ENCODE data around the gene SHISA9. TPM values are rescaled to one million over a fixed set of nuclear protein-coding genes. Genes with fewer than 3 reads are reported as not detected.

The SHISA9 gene
- total RNA-seq, 3 donors from 2014 or later = 0.08 to 0.20 (median 0.13) TPM

DNA sequence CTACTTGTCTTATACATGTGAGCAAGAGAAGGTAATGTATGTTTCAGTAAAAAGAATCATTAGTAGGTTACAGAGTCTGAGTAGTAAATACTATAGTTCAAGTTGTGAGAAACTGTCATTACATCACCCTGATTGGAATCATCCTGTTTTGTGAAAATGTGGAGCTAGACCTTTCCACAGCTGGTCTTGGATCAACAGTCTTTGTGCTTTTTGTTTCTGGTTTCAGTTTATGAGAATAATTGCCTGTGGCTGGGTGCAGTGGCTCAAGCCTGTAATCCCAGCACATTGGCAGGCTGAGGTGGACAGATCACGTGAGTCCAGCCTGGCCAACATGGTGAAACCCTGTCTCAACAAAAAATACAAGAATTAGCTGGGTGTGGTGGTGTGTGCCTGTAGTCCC, 19.7 kb upstream of the SHISA9 start:
- Mint-ChIP-seq H3K27me3 (ENCODE audit: low read depth) (peaks cover 13% of the 10 kb centered on the region), H3K4me1 (ENCODE audit: low read depth) (no peaks in the 10 kb centered on the region)
- ATAC-seq = no peak

DNA sequence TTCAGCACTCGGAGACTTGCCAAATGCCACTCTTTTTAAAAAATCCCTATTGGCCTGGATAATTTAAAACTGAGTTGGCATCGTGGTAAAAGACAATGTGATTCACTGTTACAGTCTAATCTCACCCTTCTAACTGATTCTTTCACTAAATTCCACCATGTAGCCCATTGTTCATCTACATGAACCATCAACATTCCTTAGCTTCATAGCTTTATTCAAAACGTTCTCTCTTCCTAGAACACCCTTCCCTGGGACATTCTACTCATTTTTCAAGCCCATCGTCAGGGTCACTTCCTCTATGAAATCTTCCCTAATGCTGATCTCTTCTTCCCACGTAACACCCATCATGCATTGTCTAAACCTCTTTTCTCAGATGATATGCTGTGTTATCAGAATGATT, 15.7 kb upstream of the SHISA9 start:
- Mint-ChIP-seq H3K27me3 (ENCODE audit: low read depth) (peaks cover 5% of the 10 kb centered on the region), H3K9me3 (no peaks in the 10 kb centered on the region), H3K4me3 (no peak overlapping the region), H3K4me1 (ENCODE audit: low read depth) (no peaks in the 10 kb centered on the region), H3K36me3 (ENCODE audit: insufficient read depth) (no peaks in the 10 kb centered on the region)
- ATAC-seq (no peak), DNase-seq (no peak)

More for the DNA sequence above, 19.7 kb upstream of the SHISA9 start:
- Mint-ChIP-seq H3K36me3 (ENCODE audit: insufficient read depth) (no peaks in the 10 kb centered on the region), H3K4me3 (no peak overlapping the region), H3K9me3 (no peaks in the 10 kb centered on the region)
- no peak for DNase-seq

DNA sequence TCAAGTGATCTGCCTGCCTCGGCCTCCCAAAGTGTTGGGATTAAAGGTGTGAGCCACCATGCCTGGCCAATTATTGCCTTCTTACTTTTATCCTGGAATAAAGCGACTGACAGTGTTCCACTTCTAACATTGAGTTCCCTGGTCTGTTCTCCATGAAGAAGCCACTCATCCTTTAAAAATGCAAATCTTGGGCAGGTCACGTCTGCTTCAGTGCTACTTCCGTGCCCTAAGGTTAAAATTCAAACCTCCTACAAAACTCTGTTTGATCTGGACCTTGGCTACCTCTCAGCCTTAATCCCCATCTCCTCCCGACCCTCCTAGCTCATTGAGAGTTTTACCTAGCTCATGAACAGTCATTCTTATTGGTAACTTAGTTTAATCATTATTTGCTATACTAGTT, 9.6 kb upstream of the SHISA9 start:
- Mint-ChIP-seq H3K4me3 (no peak overlapping the region), H3K36me3 (ENCODE audit: insufficient read depth) (no peaks in the 10 kb centered on the region), H3K4me1 (ENCODE audit: low read depth) (no peaks in the 10 kb centered on the region), H3K9me3 (no peaks in the 10 kb centered on the region), H3K27me3 (ENCODE audit: low read depth) (peaks cover 15% of the 10 kb centered on the region)
- no peak for ATAC-seq
- no peak for DNase-seq

DNA sequence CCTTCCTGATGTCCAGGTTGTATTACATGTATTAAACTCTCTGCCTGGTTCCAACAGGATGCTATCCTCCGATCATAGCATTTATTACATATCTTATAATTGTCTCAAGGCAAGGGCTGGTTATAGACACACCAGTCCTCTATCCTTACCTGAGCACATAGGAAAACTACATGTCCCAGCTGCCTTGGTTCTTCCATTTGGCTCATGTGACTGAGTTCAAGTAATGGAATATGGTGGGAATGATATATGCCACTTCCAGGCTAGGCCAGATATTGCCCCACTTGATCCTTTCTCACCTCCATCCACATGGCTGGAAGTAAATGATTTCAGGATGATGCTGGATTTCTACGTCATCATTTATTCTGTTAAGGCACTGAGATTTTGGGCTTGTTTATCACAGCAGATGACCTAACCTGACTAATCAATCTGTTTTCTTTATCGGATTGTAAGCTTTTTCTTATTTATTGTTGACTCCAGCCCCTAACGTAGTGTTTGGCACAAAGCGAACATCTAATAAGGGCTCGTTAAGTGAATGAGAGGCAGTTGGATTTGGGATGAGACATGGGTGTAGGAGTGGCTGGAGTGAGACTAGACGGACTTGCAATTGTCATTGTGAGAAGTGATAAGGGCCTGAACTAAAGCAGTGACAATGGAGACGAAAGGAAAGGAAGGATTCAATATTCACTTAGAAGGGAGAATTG, 8.2 kb upstream of the SHISA9 start:
- peaks cover 14% of the 10 kb centered on the region for H3K27me3 Mint-ChIP-seq (ENCODE audit: low read depth)
- H3K9me3 Mint-ChIP-seq = no peaks in the 10 kb centered on the region
- DNase-seq = no peak
- H3K4me3 Mint-ChIP-seq = no peak overlapping the region
- H3K4me1 Mint-ChIP-seq (ENCODE audit: low read depth) = no peaks in the 10 kb centered on the region
- H3K36me3 Mint-ChIP-seq (ENCODE audit: insufficient read depth) = no peaks in the 10 kb centered on the region
- no peak for ATAC-seq

DNA sequence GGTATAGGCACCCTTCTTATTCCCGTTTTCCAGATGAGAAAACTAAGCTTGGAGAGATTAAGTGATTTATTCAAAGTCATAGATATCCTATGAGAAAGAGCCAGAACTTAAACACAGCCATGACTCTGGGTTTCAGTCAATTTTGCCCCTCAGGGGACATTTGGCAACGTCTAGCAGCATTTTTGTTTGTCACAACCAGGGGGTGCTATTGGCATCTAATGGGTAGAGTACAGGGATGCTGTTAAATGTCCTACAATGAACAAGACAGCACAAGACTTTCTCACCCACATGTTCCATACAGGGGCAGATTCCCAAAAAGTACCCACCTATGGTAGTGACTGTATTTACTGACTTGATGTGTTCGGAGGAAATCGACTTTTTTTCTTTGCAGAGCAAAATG, 4.8 kb upstream of the SHISA9 start:
- ATAC-seq (no peak), DNase-seq (no peak)
- peaks cover 38% of the 10 kb centered on the region for H3K27me3 Mint-ChIP-seq (ENCODE audit: low read depth)
- H3K9me3 Mint-ChIP-seq = no peaks in the 10 kb centered on the region
- H3K36me3 Mint-ChIP-seq (ENCODE audit: insufficient read depth) = no peaks in the 10 kb centered on the region
- no peaks in the 10 kb centered on the region for H3K4me1 Mint-ChIP-seq (ENCODE audit: low read depth)
- H3K4me3 Mint-ChIP-seq = no peak overlapping the region

DNA sequence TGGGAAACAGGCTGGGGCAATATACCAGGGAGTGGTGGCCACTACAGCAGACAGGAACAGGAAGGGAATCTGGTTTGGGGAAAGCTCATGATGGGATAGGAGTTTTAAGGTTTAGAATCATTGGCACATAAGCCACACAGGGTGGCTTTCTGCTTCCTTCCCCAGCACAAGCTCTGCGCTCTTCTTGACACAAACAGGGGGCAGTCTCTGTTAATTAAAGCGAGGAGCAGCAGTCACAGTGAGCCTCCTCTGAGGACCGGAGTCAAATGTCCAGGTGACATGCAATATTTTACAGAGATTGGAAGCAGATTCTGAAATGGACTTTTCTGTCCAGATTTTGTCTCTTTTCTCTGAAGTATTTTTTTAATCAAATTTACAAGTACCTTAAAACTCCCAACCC, 2.8 kb upstream of the SHISA9 start:
- Mint-ChIP-seq H3K36me3 (ENCODE audit: insufficient read depth) (no peaks in the 10 kb centered on the region), H3K4me1 (ENCODE audit: low read depth) (peaks cover 4% of the 10 kb centered on the region), H3K27me3 (ENCODE audit: low read depth) (peaks cover 46% of the 10 kb centered on the region), H3K9me3 (no peaks in the 10 kb centered on the region), H3K4me3 (no peak overlapping the region)
- ATAC-seq = no peak
- no peak for DNase-seq

DNA sequence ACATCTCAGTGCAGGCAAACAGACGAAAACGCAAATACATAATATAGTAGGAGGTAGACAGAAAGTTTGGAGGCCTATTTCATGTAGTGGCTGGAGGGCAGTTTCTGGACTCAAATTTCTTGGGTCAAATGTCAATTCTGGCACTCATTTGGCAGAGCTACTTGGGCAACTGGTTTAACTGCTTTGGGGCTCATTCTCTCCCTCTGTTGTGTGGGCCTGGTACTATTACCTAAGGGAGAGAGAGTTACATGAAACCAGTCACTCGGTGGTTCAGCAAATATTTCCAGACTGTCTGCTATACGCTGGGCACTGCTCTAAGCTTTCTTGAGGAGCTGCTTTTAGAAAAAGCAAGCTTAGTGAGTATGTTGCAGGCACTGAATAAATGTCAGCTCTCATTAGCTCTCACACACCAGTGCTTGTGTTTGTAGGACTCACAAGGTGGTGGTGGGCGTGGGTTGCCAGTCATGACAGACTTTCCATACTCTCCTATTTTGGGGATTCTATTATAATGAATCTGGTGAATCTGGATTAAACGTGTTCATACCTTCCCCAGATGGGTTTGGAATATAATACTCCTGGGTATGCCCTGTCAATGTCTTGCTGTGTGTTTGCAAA, 1.8 kb upstream of the SHISA9 start:
- ATAC-seq (no peak), DNase-seq (no peak)
- Mint-ChIP-seq H3K27me3 (ENCODE audit: low read depth) (peaks cover 56% of the 10 kb centered on the region), H3K36me3 (ENCODE audit: insufficient read depth) (no peaks in the 10 kb centered on the region), H3K9me3 (no peaks in the 10 kb centered on the region), H3K4me3 (no peak overlapping the region), H3K4me1 (ENCODE audit: low read depth) (peaks cover 4% of the 10 kb centered on the region)

DNA sequence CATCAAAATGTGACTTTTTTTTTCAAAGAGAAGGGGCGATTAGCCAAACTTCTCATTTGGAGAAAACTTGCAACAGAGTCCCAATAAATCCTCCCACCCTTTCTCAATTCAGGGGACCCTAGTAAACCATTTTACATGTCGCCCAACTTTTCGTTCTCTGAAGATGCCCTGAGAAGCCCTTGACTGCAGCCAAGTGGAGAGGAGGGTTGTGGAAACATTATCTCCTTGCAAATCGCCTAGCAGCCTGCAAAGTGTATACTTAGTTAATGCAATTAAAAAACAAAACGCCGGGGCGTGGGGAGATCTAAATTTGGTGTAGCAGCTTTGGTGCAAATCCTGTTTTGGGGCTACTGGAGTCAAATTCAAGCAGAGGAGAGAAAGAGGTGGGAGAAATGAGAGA, 1.2 kb upstream of the SHISA9 start:
- Mint-ChIP-seq H3K4me1 (ENCODE audit: low read depth) (peaks cover 4% of the 10 kb centered on the region), H3K36me3 (ENCODE audit: insufficient read depth) (no peaks in the 10 kb centered on the region), H3K4me3 (no peak overlapping the region), H3K27me3 (ENCODE audit: low read depth) (peaks cover 60% of the 10 kb centered on the region), H3K9me3 (no peaks in the 10 kb centered on the region)
- ATAC-seq (no peak), DNase-seq (no peak)

DNA sequence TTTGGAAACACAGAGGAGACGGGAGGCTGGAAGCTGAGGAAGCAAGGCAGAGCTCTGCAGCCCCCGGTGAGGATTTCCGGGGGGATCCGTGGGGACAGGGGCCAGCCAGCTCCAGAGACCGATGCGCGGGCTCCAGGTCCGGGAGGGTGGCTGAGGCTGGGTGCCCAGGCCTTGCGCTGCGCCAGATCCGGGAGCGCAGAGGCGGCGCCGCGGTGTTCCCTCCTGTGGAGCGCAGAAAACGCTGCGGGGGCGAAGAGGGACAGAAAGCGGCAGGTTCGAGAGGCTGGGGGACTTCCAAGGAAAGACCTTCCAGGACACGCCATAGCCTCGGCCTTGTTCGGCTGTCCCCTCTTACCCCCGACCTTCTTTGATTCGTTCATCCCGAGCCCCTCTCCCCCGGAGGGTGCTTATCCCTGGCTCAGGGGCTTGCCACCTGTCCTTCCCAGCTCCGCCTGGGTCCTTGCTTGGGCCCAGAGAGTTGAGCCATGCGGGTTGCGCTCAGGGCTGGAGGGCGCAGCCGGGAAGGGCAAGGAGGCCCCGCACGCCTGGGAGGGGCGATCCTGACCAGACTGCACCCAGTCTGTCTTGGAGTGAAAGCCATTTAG, 697 bp upstream of the SHISA9 start:
- H3K27me3 Mint-ChIP-seq (ENCODE audit: low read depth) = peaks cover 64% of the 10 kb centered on the region
- no peaks in the 10 kb centered on the region for H3K9me3 Mint-ChIP-seq
- H3K4me3 Mint-ChIP-seq = no peak overlapping the region
- H3K36me3 Mint-ChIP-seq (ENCODE audit: insufficient read depth) = no peaks in the 10 kb centered on the region
- ATAC-seq (no peak), DNase-seq (no peak)
- peaks cover 4% of the 10 kb centered on the region for H3K4me1 Mint-ChIP-seq (ENCODE audit: low read depth)

DNA sequence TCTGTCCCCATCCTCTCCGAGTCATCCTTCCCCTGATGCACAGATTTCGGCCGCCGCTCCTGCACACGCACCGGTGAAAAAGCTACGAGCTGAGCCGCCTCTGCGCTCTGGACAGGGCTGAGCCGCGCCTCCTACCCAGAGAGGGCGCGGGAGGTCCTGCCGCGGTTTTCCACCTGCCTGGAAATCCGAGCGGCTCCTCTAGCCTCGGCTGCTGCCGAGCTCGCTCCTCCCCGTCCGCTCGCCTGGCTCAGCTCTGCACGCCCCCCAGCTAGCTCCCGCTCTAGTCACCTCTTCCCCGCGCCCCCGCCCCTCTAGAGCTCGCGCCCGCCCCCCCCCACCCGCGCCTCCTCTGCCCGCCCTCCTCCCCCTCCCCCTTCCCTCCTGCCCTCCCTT, 198 bp upstream of the SHISA9 start:
- DNase-seq = no peak
- H3K9me3 Mint-ChIP-seq = no peaks in the 10 kb centered on the region
- no peak for ATAC-seq
- H3K4me1 Mint-ChIP-seq (ENCODE audit: low read depth) = peaks cover 4% of the 10 kb centered on the region
- H3K36me3 Mint-ChIP-seq (ENCODE audit: insufficient read depth) = no peaks in the 10 kb centered on the region
- H3K27me3 Mint-ChIP-seq (ENCODE audit: low read depth) = peaks cover 65% of the 10 kb centered on the region
- no peak overlapping the region for H3K4me3 Mint-ChIP-seq

DNA sequence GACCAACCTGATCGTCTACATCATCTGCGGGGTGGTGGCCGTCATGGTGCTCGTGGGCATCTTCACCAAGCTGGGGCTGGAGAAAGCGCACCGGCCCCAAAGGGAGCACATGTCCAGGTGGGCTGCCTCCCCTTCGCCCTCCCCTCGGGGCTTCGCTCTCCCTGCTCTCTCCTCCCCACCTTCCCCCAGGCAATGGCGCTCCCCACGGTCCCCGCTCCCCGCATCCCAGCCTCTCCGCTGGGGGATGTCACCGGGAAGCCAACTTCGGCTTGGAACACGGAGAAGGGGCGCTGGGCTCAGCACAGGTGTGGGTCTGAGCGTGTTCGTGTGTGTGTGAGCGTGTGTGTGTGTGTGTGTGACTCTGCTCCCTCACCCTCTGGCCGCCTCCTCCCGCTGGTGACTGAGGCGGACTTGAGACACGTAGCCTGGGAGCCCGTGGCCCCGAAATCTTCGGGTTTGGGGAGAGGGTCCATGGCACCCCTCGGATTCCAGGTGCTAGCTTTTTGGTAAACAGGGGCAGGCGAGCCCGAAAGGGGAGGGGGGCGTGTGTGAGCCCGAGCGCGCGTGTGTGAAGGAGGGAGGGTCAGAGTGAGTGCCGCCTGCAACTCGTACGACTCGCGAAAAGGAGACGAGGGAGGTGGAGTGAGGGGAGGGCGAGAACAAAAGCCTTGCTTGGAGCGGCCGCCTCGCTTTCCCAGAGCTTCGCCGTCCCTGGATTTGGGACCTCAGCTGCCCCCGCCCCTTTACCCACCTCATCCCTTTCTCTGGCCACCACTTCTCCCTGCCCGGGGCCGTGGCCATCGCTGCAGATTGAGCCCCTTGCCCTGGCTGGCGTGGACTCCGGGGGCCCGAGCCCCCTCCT, 1.3 kb downstream of the SHISA9 start:
- Mint-ChIP-seq H3K27me3 (ENCODE audit: low read depth) (peaks cover 62% of the 10 kb centered on the region), H3K36me3 (ENCODE audit: insufficient read depth) (no peaks in the 10 kb centered on the region), H3K4me3 (no peak overlapping the region), H3K4me1 (ENCODE audit: low read depth) (peaks cover 4% of the 10 kb centered on the region), H3K9me3 (no peaks in the 10 kb centered on the region)
- no peak for ATAC-seq
- DNase-seq = no peak

DNA sequence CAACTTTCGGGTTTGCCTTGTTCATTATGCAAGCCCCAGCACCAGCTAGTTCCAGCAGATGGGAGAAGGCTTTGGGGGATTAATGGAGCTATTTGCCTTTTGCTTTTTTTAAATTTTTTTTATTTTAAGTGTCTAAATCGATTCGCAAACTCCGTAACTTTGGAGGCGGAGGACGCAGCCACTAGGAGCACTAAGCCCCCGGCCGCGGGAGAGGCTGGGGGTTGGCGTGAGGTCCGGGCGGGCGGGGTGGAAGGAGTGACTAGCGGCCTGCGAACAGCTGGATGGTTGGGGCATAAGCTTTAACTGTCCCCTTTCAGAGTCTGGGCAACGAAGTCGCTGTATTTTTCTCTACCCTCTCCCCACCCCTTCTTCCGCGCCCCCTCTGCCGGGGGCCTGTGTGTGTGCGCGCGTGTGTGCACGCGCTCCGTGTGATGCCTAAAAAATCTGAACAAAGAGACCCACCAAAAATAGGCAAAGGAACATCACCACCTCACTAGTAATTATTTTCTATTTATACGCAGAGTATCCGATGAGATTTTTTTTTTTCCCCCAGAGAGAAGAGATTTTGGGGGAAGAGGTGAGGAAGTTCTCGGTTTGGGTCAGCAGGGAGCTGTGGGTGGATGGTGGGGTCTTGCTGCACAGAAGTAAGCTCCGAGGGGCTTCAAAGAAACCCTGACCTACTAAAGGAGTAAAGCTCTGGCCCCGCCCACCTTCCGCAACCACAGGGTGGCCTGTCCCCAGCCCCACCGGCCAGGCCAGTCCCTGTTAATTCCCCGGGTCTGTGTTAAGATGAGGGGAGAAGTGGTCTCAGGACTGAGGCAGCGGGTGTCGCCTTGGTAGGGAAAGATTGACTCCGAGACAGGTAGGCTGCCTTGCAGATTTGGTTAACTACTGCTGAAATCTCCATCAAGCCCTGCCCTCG, 2.3 kb downstream of the SHISA9 start:
- H3K4me1 Mint-ChIP-seq (ENCODE audit: low read depth) = peaks cover 4% of the 10 kb centered on the region
- no peaks in the 10 kb centered on the region for H3K36me3 Mint-ChIP-seq (ENCODE audit: insufficient read depth)
- DNase-seq (no peak), ATAC-seq (no peak)
- peaks cover 68% of the 10 kb centered on the region for H3K27me3 Mint-ChIP-seq (ENCODE audit: low read depth)
- H3K4me3 Mint-ChIP-seq = no peak overlapping the region
- no peaks in the 10 kb centered on the region for H3K9me3 Mint-ChIP-seq

DNA sequence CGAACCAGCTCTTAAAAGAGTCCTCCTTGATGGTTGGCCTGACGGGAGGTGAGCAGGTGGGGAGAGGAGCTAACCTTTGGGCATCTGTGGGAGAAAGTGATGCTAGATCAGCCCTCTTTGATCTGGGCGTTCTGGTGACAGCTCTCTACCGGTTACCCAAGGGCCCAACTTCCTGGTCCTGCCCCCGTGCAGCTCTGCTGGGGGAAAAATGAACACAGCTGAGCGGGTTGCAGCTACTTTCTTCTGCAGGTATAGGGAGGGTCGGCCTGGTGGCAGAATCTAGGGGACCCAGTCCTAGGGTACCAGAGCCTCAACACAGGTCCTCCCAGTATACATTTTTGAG, 2.9 kb downstream of the SHISA9 start:
- Mint-ChIP-seq H3K27me3 (ENCODE audit: low read depth) (peaks cover 65% of the 10 kb centered on the region), H3K9me3 (no peaks in the 10 kb centered on the region), H3K36me3 (ENCODE audit: insufficient read depth) (no peaks in the 10 kb centered on the region), H3K4me3 (no peak overlapping the region), H3K4me1 (ENCODE audit: low read depth) (peaks cover 4% of the 10 kb centered on the region)
- no peak for DNase-seq
- ATAC-seq = no peak

DNA sequence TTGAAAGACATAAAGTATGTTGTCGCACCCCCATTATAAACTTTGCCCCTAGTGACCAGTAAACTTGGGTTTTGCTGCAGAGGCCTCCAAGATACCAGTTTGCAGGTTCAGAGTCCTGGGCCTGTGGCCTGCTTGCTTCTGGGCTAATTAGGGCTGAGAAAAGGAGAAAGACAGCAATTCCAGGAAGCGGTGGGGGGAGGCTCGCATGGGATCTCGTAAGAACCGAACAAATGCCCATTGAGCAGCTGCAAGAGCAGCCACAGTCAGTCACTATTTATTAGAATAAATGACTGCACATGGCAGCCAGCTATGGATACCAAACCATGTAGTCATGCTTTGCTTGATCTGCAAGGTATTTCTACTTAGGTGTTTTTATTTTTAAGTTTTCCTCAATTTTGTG, 4.9 kb downstream of the SHISA9 start:
- H3K9me3 Mint-ChIP-seq = no peaks in the 10 kb centered on the region
- no peaks in the 10 kb centered on the region for H3K36me3 Mint-ChIP-seq (ENCODE audit: insufficient read depth)
- H3K4me3 Mint-ChIP-seq = no peak overlapping the region
- ATAC-seq (no peak), DNase-seq (no peak)
- peaks cover 54% of the 10 kb centered on the region for H3K27me3 Mint-ChIP-seq (ENCODE audit: low read depth)
- peaks cover 4% of the 10 kb centered on the region for H3K4me1 Mint-ChIP-seq (ENCODE audit: low read depth)

All from activated T-cell treated with anti-CD3 and anti-CD28 coated beads, Interleukin-2, amount 50 U/mL, for 4 hours (primary cell).